ENCODE measurements around the gene LRAT. TPM values are rescaled to one million over a fixed set of nuclear protein-coding genes. Genes with fewer than 3 reads are reported as not detected.
"Not testable (repeated sequence)": the region's sequence is repeated elsewhere in the genome, so short reads cannot be mapped to it uniquely, and the experiment has no call there.

The LRAT gene
- polyA plus RNA-seq = 1 to 10 TPM in 1 of 3 donors, under 1 TPM in 2; 0.09 to 1.6 (median 0.37) TPM

DNA sequence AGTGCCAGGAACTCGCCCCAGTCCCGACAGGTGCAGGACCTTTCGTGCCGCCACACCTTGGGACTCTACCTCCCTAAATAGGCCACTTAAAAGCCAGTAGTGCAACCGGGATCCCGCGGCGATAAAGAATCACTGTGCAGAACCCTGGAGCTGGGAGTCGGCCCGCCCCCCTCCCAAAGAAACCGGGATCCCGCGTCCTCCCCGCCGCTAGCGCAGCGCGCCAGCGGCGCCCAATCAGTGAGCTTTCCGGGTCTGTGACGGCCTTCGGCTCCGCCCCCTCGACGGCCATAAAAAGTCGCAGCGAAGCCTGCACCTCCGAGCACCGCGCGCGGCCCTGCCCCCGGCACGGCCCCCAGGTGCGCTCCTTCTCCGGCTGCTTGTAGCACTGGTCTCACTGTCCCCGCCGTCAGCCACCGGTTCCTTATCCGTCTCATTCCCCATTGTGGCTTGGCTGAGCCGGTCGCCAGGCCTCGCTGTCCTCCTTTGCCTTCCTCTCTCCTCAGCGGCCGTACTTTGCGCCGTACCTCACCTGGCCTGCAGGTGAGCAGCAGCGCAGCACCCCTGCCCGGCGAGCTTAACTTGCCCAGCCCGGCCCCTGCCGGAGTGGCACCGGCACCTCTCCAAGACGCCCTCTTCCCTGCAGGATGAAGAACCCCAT is at the start of gene LRAT:
TSS of gene LRAT (plus strand) at position 318 of the 658 bp plus-strand sequence. CDS start at position 645, 327 bp downstream.
- no peak within 1 kb of the TSS for H3K27ac ChIP-seq (ENCODE audit: low read depth, low read length)
- WGBS, 3 donors = 0 to 2% (median 2%) methylated on average over 54 to 55 of the region's 55 CpGs

DNA sequence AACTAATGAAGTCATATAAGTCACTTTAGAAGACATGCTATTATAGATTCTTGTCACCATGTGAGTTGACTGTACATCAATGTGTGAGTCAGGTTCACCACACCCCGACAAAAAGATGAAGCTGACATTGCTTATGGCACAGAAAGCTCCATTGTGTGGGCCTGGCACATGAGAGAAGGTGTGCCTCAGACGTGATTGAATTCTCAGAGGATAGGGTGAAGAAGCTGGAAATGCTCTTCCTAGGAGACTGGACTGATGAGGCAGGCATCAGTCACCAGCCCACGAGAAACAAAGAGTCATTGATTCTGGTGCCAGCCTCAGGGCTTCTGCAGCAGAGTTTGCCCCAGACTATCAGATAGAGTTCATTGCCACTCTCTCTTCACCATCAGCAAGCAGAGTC is 35.9 kb upstream of the LRAT start:
- 72 to 79% (median 79%) methylated on average over 3 of the region's 3 CpGs for WGBS, 3 donors
- no peak overlapping the region for H3K27ac ChIP-seq (ENCODE audit: low read depth, low read length)

DNA sequence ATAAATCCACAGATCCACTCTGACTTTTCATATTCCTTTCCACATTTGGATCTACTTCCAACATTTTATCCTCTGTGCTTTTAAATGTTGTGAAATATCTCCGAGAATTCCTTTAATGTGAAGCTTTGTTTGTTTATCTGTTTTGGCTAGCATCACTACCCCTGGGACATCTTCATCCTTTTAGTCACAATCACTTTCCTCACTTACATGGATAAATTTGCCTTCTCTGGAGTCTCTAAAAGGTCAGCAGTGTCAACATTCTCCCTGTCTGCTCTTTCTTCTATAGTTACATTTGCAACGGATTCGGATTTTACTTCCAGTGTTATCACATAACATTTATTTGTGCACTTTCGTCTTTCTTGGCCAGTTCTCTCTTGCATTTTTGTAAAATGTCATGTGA is 34.2 kb upstream of the LRAT start:
- 44 to 49% (median 47%) methylated on average over 4 of the region's 4 CpGs for WGBS, 3 donors
- H3K27ac ChIP-seq (ENCODE audit: low read depth, low read length) = no peak overlapping the region

DNA sequence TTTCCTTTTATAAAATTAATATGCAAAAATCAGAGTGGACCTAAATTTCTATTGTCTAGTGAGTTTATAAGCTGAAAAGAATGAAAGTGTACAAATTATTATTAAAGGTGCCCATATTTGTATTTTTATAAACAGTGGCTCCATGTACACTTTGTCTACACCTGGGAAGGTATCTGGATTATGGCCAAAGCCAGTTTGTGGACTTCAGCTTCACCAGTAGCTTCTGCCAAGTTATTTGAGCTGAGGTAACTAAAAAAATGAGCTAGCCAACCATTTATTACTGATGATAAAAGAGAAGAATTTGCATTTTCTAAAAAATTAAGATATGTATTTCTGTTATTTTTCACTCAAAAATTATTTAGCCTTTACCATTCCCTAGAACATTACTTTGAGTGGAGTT is 32.3 kb upstream of the LRAT start:
- H3K27ac ChIP-seq (ENCODE audit: low read depth, low read length) = no peak overlapping the region

DNA sequence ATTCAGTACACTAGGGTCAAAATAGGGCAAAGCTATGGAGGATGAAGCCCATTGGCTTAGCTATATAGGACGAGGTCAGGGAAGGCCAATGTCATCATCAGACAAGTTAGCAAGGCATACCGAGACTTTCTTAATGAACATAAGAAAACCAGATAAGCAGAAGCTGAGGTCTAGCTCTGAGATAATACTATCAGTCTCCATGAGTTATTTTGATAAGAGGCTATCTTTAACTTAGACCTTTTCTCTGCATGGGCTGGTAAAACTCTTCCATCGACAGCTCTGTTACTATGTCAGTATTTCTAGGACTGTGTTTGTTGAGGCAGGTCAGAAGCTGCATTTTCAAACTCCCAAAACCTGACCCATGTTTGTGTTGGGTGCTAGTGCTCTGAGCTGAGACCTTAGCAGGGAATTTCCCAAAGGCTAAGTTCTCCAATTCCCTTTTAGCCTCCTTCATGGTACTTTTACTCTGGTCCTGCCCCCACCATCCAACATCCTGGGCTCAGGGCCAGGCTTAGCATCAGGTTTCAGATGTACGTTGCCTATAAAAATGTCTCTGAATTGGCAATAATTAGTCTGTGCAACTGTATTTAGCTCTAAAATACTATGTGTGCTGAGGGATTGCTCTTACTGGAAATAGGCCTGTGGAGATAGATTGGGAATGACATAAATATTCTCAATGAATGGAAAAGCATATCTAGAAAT is 29.3 kb upstream of the LRAT start:
- WGBS, 3 donors = 50 to 67% (median 65%) methylated on average over 4 of the region's 4 CpGs

DNA sequence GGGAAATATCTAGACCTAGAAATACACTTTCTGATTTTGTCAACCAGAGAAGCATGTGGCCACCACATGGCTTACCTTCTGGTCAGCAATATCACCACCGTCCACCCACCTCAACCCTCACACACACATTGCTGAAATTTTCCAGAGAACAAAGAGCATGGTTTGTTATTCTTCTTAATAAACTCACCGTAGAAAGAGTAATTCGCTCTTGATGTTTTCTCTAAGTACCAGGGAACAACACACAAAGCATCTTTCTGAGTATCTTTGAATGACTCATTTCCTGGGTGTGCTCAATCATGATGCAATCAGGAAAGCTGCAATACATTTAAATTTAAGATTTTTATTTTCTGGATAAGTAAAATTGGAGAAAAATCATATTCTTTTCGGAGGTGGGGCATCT is 24.7 kb upstream of the LRAT start:
- no peak overlapping the region for H3K27ac ChIP-seq (ENCODE audit: low read depth, low read length)
- WGBS, 3 donors = 80 to 84% (median 83%) methylated on average over 4 of the region's 4 CpGs

More for the DNA sequence above, 29.3 kb upstream of the LRAT start:
- H3K27ac ChIP-seq (ENCODE audit: low read depth, low read length) = no peak overlapping the region

DNA sequence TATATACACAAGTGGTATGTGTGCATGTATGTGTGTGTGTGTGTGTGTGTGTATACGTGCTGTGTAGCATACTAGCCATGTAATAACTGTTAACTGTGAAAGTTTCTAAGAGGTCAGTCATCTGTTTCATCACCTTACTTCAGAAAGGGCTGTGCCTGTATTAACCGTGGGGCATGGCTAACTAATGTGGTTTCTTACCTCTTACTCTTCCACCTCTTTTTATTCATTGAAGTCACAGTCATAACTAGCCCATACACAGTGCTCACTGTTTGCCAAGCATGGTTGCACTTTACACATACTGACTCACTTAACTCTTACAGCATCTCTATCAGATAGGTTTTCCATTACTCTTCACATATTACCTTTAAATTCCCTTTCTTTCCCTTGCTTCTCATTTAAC is 23.7 kb upstream of the LRAT start:
- 74 to 79% (median 76%) methylated on average over 2 of the region's 2 CpGs for WGBS, 3 donors

DNA sequence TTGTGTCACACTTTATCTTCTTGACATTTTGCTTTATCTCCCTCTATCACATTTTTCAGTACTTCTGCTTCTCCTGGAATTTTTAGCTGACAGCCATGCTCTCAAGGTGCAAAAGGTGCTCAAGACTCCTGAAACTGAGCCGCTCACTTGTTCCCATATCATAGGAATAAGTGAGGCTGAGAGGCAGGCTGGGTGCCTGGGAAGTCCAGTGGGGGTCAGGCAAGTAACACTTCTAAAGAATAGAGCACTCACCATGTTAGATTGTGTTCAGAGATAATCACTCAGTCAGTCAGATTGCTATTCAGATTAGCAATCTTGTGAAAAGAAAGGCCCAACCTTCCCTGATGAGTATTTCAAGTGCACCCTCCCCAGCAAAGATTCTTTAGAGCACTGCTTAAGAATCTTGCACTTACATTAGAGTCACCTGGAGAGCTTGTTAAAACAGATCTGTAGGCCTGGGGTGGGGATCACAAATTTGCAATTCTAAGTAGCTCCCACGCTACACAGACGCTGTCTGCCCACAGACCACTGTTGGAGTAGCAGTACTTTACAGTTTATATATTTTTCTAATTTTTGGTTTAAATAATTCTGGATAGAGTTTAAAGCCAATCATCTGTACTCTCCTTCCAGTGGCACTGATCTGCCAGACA is 23.1 kb upstream of the LRAT start:
- no peak overlapping the region for H3K27ac ChIP-seq (ENCODE audit: low read depth, low read length)
- WGBS, 3 donors = 80 to 90% (median 84%) methylated on average over 3 of the region's 3 CpGs

More for the DNA sequence above, 23.7 kb upstream of the LRAT start:
- H3K27ac ChIP-seq (ENCODE audit: low read depth, low read length) = no peak overlapping the region

DNA sequence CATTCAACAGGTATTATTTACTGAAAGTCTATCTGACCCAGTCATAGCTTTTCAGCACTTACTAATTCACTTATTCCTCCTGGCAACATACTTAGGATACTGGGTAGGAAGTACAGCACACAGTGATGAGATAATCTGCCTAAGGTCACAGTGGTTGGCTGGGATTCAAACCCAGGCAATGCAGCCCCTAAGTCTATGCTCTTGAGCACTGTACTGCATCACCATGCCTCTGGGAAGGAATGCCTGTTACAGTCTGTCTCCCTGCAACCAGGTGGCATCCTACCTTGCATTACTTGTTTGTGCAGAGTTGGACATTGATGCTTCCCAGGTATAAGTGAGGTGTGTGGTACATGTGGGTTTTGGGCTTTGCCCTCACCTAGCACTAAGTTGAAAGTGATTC is 21.5 kb upstream of the LRAT start:
- no peak overlapping the region for H3K27ac ChIP-seq (ENCODE audit: low read depth, low read length)

DNA sequence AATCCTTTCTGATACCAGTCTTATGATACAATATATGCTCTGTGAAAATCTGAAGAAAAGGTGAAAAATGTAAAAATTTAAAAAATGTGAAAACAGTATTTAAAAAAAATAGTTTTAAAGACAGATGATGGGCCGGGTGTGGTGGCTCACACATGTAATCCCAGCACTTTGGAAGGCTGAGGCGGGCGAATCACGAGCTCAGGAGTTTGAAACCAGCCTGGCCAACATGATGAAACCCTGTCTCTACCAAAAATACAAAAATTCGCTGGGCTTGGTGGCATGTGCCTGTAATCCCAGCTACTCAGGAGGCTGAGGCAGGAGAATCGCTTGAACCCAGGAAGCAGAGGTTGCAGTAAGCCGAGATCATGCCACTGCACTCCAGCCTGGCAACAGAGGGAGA is 20.2 kb upstream of the LRAT start:
- 82 to 87% (median 87%) methylated on average over 7 of the region's 7 CpGs for whole genome bisulfite sequencing, 3 donors
- not testable (repeated sequence) for H3K27ac ChIP-seq (ENCODE audit: low read depth, low read length)

DNA sequence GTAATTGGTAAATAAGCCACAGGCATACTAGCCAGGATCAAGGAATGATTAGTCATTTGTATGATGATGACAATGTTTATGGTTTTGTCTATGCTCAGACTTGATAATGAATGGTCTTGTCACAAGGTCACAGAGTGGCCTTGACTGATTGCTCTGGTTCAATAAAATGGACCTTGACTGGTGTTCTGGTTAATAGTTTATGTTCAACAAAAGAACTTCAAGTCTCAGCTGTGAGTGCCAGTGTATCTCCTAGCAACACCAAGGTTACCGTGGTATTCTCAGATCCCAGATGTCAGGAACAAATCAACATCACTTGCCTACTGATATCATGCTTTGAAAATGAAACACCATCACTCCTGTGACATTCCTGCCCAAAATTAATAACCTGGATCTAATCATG is 16.3 kb upstream of the LRAT start:
- H3K27ac ChIP-seq (ENCODE audit: low read depth, low read length) = no peak overlapping the region
- WGBS, 3 donors = 21 to 56% (median 49%) methylated on average over 1 of the region's 1 CpG

DNA sequence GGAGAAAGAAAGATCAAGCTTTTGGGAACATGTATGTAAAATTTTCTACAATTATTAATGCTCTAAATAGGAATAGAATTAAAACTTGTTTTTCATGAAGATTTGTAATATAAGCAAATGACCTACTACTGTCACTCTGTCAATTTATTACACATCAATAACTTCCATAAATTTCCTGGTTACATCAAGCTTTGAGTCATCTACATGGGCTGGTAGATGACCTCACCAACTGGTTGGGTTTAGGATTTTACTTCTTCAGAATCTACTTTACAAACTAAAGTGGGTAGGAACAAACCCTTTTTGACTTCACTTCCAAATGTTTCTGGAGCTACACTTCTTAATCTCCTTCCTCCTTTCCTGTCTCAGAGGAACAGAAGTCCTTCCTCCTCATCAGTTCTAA is 12.0 kb upstream of the LRAT start:
- H3K27ac ChIP-seq (ENCODE audit: low read depth, low read length) = no peak overlapping the region

DNA sequence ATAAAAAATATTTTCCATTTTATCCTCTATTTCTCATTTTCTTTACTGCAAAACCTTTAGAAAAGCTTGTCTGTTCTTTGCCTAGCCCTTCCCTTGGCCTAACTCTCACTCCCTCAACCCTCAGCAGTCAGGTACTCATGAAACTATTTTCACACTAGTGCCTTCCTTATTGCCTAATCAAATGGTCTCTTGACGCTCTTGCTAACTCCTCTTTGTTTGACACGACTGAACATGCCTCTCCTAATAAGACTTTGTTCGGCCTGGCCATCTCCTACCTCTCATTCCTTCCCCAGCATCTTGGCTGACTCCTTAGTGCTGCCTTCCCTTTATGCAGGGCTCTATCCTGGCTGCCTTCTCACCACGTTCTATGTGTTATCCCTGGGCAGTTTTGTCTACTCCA is 11.1 kb upstream of the LRAT start:
- 81 to 90% (median 86%) methylated on average over 4 of the region's 4 CpGs for WGBS, 3 donors
- H3K27ac ChIP-seq (ENCODE audit: low read depth, low read length) = no peak overlapping the region

DNA sequence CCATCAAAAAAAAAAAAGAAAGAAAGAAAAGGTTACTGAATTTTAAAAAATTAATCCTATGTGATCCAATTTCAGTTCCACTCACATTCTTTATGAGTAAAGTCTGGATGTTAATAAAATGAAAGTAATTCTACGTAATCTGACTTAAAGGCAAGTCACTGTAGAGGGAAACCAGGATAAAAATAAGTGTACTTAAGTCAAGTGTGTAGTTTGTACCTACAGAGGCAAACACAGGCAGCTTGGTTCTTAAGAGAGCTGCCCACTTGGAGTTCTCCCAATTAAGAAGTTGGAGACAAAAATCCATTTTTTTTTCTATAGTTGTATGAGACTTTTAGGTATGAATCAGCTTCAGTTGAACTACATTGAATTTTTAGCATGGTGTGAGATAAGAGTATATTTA is 7.0 kb upstream of the LRAT start:
- 45 to 93% (median 90%) methylated on average over 1 of the region's 1 CpG for WGBS, 3 donors
- H3K27ac ChIP-seq (ENCODE audit: low read depth, low read length) = no peak overlapping the region

DNA sequence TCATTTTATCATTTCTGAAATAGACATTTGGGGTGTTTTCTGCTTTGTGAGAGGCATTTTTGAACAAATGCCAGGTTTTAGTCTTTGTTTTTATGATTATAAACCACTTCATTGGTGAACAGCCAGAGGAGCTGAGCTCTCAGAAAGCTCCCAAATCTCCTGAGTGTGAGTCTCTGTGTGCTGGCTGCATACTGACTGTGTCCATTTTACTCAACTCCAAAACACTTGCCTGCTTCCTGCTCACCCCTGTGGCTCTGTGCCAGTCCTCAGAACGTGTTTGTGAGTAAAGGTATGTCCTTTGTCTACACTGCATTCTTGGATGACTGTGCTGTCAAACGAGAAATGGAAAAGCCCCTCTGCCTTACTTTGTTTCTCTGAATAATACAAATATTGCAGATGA is 5.4 kb upstream of the LRAT start:
- 18 to 29% (median 25%) methylated on average over 2 of the region's 2 CpGs for WGBS, 3 donors
- no peak overlapping the region for H3K27ac ChIP-seq (ENCODE audit: low read depth, low read length)

DNA sequence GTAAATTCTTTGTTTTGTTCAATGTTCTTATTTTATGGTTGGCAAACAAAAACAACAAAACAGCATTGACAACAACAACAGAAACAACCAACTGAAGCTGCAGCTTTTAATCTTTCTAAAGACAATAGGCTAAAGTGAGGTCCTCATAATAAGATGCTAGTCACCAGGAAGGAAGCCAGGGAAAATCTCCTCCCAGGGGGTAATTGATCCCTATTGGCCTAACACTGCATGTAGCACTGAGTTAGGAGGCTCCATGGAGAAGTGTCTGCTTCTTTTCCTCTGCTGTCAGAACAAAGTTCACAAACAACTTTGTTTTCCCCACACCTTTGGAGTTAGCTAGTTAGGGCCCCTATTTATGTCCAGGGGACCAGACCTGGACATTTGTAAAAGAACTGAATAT is 4.7 kb upstream of the LRAT start:
- no peak overlapping the region for H3K27ac ChIP-seq (ENCODE audit: low read depth, low read length)

DNA sequence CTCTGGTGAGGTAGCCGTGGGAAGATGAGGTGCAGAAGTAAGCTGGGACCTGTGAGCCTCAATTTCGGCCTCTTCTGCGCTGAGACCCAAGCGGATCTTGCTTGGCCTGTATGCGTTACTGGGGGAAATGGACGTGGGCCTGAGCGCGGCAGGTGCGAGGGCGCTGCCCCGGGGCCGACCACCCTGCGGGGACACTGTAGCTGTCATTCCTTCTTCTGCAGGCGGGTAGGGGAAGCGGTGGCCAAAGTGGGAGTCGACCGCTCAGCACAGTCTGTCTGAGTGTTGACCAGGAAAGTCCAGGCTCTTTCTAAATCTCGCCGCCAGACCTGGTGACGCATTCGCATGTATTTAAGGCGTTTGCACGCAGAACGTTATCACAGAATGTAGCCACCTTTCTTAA is 3.3 kb upstream of the LRAT start:
- WGBS, 3 donors = 70 to 85% (median 82%) methylated on average over 24 of the region's 24 CpGs

DNA sequence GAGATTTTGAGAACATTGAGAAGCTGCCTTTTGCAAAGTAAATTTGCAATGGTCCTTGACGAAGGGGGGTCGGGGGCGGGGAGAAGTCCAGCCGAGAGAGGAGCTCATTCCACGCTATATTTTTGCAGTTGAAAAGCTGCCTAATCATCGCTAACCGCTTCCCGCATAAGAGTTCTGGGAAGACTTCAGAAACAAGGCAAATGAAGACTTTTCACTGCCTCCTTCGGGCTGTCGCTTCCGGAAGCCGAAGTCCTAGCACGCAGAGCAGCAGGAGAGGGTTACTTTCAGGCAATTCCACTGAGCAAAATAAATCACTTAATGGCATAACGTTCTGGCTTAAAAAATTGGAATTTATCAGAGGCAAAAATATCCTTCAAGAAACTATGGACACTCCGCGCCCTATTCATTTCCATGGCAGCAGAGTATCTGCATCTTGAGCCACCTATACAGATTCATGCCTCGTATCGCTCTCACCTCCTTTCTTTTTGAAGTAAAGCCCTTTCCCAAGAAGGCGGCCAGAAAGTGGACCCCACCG is 2.6 kb upstream of the LRAT start:
- H3K27ac ChIP-seq (ENCODE audit: low read depth, low read length) = no peak overlapping the region
- 26 to 43% (median 29%) methylated on average over 20 of the region's 20 CpGs for WGBS, 3 donors

More for the DNA sequence above, 3.3 kb upstream of the LRAT start:
- no peak overlapping the region for H3K27ac ChIP-seq (ENCODE audit: low read depth, low read length)

DNA sequence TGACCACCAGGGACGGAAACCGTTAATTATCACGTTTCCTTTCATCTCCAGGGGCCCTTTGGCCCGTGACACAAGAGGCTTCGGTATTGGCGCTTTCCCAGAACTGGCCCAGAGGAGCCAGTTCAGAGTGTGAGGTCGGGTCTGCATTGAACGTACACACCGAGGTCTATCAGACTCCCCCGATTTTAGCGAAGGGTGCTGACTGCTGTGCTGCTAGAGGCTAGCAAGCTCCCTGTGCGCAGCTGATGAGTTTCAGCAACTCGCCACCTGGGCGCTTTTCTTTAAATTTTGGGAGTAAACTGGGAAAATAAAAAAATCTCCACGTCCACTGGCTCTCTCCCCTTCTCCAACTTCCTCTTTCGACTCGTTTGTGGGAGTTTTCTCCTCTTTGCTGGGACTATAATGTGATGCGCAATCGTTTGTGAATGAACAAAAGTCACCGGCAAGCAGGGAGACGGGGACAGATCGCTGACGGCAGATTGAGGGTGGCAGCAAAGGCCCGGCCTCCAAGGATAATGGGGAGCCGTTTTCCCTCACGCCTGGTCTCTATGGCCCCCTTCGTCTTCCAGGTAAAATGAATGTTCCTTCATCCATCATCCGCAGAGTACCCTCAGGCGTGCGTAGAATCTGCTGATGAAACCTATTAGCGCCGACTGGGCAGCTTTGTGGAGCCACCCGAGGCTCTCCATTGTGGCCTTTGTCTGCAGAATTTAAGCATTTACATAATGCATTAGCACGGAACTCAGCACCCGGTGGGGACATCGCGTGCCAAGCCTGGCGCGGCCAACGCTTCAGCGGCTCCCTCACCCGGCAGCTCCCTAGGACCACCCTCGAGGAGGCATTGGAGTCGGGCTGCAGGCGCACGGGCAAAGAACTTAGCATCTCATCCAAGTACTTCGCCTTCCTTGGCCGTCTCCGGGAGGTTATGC is 1.6 kb upstream of the LRAT start:
- 2 to 9% (median 4%) methylated on average over 49 of the region's 49 CpGs for WGBS, 3 donors
- H3K27ac ChIP-seq (ENCODE audit: low read depth, low read length) = no peak overlapping the region
